Measurements from ENCODE around the gene COL28A1.

GRCh38 chr7:7569081-7569527 lies 33.4 kb upstream of the COL28A1 start:
- no peak for TF ChIP-seq POLR2A (IDR thresholded peaks at IDR 0.05)
- TF ChIP-seq CTCF (IDR thresholded peaks at IDR 0.05) = no peak
- TF ChIP-seq POLR2AphosphoS5 (IDR thresholded peaks at IDR 0.05) = no peak

Measured in prostate gland (tissue), 2 donors.